ENCODE measurements around the gene DSP. TPM values are rescaled to one million over a fixed set of nuclear protein-coding genes. Genes with fewer than 3 reads are reported as not detected.

DSP gene
- total RNA-seq, 1 experiment from 2014 or later: 76.1 TPM

DNA sequence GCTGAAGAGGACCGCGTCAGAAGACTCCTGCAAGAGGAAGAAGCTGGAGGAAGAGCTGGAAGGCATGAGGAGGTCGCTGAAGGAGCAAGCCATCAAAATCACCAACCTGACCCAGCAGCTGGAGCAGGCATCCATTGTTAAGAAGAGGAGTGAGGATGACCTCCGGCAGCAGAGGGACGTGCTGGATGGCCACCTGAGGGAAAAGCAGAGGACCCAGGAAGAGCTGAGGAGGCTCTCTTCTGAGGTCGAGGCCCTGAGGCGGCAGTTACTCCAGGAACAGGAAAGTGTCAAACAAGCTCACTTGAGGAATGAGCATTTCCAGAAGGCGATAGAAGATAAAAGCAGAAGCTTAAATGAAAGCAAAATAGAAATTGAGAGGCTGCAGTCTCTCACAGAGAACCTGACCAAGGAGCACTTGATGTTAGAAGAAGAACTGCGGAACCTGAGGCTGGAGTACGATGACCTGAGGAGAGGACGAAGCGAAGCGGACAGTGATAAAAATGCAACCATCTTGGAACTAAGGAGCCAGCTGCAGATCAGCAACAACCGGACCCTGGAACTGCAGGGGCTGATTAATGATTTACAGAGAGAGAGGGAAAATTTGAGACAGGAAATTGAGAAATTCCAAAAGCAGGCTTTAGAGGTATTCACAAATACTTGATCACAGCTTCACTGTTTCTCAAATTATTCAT is 39.6 kb downstream of the DSP start (continued):
- TF ChIP-seq, protein P1, sequence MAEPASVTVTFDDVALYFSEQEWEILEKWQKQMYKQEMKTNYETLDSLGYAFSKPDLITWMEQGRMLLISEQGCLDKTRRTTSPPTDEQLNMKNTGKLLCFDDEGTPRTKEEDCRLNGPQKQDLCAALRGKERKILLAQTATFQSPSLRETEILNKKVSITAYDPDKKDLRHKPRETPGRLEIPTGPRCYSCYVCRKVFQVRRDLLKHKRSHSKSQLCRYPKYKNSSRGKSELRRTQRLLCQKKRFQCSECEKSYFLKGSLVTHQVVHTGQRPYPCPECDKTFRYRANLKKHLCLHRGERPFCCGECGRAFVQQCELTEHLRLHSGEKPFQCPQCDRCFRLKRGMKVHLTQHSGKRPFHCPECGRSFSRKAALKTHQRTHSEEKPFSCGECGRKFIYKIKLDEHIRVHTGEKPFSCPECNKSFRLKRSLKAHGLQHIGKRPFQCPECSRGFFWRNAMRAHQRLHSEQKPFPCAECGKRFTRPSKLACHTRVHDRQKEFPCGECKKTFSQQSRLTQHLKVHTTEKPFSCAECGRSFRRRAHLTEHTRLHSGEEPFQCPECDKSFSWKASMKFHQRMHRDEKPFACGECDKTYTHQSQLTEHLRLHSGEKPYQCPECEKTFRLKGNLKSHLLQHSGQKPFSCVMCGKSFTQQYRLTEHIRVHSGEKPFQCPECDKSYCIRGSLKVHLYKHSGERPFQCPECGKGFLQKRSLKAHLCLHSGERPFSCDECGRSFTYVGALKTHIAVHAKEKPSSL (CRISPR knock-in tag; conservative IDR thresholded peaks at IDR 0.05): no peak
- no peak for TF ChIP-seq ATF1 (CRISPR knock-in tag; IDR thresholded peaks at IDR 0.05)
- TF ChIP-seq ZNF121 (CRISPR knock-in tag; IDR thresholded peaks at IDR 0.05): no peak
- TF ChIP-seq TCF7 (CRISPR knock-in tag; IDR thresholded peaks at IDR 0.05; ENCODE audit: low read depth): no peak
- TF ChIP-seq ETV6 (CRISPR knock-in tag; IDR thresholded peaks at IDR 0.05): no peak
- TF ChIP-seq, protein P2, sequence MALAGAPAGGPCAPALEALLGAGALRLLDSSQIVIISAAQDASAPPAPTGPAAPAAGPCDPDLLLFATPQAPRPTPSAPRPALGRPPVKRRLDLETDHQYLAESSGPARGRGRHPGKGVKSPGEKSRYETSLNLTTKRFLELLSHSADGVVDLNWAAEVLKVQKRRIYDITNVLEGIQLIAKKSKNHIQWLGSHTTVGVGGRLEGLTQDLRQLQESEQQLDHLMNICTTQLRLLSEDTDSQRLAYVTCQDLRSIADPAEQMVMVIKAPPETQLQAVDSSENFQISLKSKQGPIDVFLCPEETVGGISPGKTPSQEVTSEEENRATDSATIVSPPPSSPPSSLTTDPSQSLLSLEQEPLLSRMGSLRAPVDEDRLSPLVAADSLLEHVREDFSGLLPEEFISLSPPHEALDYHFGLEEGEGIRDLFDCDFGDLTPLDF (CRISPR knock-in tag; IDR thresholded peaks at IDR 0.05): no peak
- no peak for TF ChIP-seq ZNF232 (CRISPR knock-in tag; IDR thresholded peaks at IDR 0.05)

DNA sequence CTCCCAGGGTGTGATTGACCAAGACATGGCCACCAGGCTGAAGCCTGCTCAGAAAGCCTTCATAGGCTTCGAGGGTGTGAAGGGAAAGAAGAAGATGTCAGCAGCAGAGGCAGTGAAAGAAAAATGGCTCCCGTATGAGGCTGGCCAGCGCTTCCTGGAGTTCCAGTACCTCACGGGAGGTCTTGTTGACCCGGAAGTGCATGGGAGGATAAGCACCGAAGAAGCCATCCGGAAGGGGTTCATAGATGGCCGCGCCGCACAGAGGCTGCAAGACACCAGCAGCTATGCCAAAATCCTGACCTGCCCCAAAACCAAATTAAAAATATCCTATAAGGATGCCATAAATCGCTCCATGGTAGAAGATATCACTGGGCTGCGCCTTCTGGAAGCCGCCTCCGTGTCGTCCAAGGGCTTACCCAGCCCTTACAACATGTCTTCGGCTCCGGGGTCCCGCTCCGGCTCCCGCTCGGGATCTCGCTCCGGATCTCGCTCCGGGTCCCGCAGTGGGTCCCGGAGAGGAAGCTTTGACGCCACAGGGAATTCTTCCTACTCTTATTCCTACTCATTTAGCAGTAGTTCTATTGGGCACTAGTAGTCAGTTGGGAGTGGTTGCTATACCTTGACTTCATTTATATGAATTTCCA is 43.9 kb downstream of the DSP start:
- H3K27me3 Mint-ChIP-seq (ENCODE audit: low read depth): no peaks in the 10 kb centered on the region
- no peak overlapping the region for H3K27ac Mint-ChIP-seq
- ChIA-PET CTCF (no interaction called here), POLR2A (no interaction called here)
- H3K4me1 Mint-ChIP-seq: peaks cover 8% of the 10 kb centered on the region
- ATAC-seq (no peak), DNase-seq (ENCODE audit: low spot score) (no peak)
- TF ChIP-seq SMAD3 (CRISPR knock-in tag; IDR thresholded peaks at IDR 0.05; ENCODE audit: borderline replicate concordance): no peak
- TF ChIP-seq, protein P3, sequence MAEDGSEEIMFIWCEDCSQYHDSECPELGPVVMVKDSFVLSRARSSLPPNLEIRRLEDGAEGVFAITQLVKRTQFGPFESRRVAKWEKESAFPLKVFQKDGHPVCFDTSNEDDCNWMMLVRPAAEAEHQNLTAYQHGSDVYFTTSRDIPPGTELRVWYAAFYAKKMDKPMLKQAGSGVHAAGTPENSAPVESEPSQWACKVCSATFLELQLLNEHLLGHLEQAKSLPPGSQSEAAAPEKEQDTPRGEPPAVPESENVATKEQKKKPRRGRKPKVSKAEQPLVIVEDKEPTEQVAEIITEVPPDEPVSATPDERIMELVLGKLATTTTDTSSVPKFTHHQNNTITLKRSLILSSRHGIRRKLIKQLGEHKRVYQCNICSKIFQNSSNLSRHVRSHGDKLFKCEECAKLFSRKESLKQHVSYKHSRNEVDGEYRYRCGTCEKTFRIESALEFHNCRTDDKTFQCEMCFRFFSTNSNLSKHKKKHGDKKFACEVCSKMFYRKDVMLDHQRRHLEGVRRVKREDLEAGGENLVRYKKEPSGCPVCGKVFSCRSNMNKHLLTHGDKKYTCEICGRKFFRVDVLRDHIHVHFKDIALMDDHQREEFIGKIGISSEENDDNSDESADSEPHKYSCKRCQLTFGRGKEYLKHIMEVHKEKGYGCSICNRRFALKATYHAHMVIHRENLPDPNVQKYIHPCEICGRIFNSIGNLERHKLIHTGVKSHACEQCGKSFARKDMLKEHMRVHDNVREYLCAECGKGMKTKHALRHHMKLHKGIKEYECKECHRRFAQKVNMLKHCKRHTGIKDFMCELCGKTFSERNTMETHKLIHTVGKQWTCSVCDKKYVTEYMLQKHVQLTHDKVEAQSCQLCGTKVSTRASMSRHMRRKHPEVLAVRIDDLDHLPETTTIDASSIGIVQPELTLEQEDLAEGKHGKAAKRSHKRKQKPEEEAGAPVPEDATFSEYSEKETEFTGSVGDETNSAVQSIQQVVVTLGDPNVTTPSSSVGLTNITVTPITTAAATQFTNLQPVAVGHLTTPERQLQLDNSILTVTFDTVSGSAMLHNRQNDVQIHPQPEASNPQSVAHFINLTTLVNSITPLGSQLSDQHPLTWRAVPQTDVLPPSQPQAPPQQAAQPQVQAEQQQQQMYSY (CRISPR knock-in tag; IDR thresholded peaks at IDR 0.05): 0 out of 2 replicates have a peak, but pooled peaks have one; percentile 25
- H3K36me3 Mint-ChIP-seq: peaks cover 29% of the 10 kb centered on the region
- no peaks in the 10 kb centered on the region for H3K9me3 Mint-ChIP-seq
- H3K4me3 Mint-ChIP-seq: no peak overlapping the region

DNA sequence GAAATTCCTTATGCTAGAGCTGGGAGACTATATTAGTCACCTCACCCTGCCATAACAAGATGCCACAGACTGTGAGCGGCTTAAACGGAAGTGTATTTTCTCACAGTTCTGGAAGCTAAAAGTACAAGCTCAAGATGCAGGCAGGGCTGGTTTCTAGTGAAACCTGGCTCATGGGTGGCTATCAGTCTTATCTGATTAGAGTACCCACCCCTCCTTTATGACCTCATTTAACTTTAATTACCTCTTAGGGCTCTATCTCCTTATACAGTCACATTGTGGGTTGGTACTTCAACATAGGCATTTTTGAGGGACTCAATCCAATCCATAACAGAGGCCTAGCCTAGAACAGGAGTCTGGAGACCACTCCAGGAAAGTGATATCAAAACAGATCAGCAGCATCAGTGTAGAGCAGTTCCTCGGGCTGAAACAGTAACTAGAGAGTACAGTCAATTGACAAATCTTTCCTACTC is 46.2 kb downstream of the DSP start:
- H3K4me3 Mint-ChIP-seq: no peak overlapping the region
- ChIA-PET CTCF (interaction anchor here (0.6 kb wide), 1 partner anchor 279 kb away, joined by 3 read pairs; no protein-coding TSS in a partner anchor), POLR2A (no interaction called here)
- no peak for DNase-seq (ENCODE audit: low spot score)
- peaks cover 26% of the 10 kb centered on the region for H3K36me3 Mint-ChIP-seq
- no peaks in the 10 kb centered on the region for H3K27me3 Mint-ChIP-seq (ENCODE audit: low read depth)
- no peaks in the 10 kb centered on the region for H3K9me3 Mint-ChIP-seq
- TF ChIP-seq SOX15 (CRISPR knock-in tag; IDR thresholded peaks at IDR 0.05) (no peak), JAZF1 (CRISPR knock-in tag; IDR thresholded peaks at IDR 0.05) (0 out of 2 replicates have a peak, but pooled peaks have one; percentile 37)
- H3K27ac Mint-ChIP-seq: 0 out of 2 replicates have a peak overlapping the region, but pooled peaks have one; percentile 68
- no peak for ATAC-seq
- peaks cover 25% of the 10 kb centered on the region for H3K4me1 Mint-ChIP-seq

DNA sequence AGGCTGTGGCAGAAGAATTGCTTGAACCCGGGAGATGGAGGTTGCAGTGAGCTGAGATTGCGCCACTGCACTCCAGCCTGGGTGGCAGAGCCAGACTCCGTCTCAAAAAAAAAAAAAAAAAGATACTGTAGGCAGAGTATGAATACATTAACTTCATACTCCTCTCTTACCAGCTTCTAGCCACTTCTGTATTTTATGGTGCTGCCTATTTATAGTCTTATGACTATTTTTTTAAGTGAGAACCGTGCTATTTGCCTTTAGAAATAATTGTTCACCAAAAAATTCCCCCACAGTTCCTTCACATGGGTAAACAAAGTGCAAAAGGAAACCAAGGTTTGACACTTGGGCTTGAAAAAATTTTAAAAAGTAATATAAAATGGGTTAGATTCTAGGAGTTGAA is 47.0 kb downstream of the DSP start:
- POLR2A ChIA-PET: no interaction called here
- Mint-ChIP-seq H3K27me3 (ENCODE audit: low read depth) (no peaks in the 10 kb centered on the region), H3K27ac (no peak overlapping the region), H3K4me3 (no peak overlapping the region), H3K4me1 (peaks cover 25% of the 10 kb centered on the region), H3K9me3 (no peaks in the 10 kb centered on the region), H3K36me3 (peaks cover 21% of the 10 kb centered on the region)
- DNase-seq (ENCODE audit: low spot score): no peak
- ATAC-seq: no peak
- CTCF ChIA-PET: interaction anchor here (0.6 to 0.7 kb wide), 2 partner anchors 278 to 892 kb away, joined by 3 read pairs; no protein-coding TSS in a partner anchor
- no peak for TF ChIP-seq IRF2 (CRISPR knock-in tag; IDR thresholded peaks at IDR 0.05; ENCODE audit: borderline replicate concordance, low read depth)
- TF ChIP-seq ZNF232 (CRISPR knock-in tag; IDR thresholded peaks at IDR 0.05): no peak
- TF ChIP-seq, protein P4, sequence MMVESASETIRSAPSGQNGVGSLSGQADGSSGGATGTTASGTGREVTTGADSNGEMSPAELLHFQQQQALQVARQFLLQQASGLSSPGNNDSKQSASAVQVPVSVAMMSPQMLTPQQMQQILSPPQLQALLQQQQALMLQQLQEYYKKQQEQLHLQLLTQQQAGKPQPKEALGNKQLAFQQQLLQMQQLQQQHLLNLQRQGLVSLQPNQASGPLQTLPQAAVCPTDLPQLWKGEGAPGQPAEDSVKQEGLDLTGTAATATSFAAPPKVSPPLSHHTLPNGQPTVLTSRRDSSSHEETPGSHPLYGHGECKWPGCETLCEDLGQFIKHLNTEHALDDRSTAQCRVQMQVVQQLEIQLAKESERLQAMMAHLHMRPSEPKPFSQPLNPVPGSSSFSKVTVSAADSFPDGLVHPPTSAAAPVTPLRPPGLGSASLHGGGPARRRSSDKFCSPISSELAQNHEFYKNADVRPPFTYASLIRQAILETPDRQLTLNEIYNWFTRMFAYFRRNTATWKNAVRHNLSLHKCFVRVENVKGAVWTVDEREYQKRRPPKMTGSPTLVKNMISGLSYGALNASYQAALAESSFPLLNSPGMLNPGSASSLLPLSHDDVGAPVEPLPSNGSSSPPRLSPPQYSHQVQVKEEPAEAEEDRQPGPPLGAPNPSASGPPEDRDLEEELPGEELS (CRISPR knock-in tag; IDR thresholded peaks at IDR 0.05): no peak
- TF ChIP-seq, protein P5, sequence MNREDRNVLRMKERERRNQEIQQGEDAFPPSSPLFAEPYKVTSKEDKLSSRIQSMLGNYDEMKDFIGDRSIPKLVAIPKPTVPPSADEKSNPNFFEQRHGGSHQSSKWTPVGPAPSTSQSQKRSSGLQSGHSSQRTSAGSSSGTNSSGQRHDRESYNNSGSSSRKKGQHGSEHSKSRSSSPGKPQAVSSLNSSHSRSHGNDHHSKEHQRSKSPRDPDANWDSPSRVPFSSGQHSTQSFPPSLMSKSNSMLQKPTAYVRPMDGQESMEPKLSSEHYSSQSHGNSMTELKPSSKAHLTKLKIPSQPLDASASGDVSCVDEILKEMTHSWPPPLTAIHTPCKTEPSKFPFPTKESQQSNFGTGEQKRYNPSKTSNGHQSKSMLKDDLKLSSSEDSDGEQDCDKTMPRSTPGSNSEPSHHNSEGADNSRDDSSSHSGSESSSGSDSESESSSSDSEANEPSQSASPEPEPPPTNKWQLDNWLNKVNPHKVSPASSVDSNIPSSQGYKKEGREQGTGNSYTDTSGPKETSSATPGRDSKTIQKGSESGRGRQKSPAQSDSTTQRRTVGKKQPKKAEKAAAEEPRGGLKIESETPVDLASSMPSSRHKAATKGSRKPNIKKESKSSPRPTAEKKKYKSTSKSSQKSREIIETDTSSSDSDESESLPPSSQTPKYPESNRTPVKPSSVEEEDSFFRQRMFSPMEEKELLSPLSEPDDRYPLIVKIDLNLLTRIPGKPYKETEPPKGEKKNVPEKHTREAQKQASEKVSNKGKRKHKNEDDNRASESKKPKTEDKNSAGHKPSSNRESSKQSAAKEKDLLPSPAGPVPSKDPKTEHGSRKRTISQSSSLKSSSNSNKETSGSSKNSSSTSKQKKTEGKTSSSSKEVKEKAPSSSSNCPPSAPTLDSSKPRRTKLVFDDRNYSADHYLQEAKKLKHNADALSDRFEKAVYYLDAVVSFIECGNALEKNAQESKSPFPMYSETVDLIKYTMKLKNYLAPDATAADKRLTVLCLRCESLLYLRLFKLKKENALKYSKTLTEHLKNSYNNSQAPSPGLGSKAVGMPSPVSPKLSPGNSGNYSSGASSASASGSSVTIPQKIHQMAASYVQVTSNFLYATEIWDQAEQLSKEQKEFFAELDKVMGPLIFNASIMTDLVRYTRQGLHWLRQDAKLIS (CRISPR knock-in tag; IDR thresholded peaks at IDR 0.05; ENCODE audit: borderline replicate concordance): no peak
- TF ChIP-seq, protein P6, sequence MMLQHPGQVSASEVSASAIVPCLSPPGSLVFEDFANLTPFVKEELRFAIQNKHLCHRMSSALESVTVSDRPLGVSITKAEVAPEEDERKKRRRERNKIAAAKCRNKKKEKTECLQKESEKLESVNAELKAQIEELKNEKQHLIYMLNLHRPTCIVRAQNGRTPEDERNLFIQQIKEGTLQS (CRISPR knock-in tag; conservative IDR thresholded peaks at IDR 0.05): no peak
